WTC11 (cell line): ENCODE data around the gene UVRAG. TPM values are rescaled to one million over a fixed set of nuclear protein-coding genes. Genes with fewer than 3 reads are reported as not detected.

Source experiments
- ATAC-seq: fragments of 200-7000 bp; cut with Tn5 transposase; 2 replicates; pipeline ENCODE4 v1.10.0; 2021; ENCODE audit warnings: mild to moderate bottlenecking, moderate library complexity
- CTCF ChIA-PET: fragments of 300-600 bp; sonication (Branson Sonifier 250); formaldehyde crosslinking; loops from one replicate; lab custom pipeline; 2021; ENCODE audit warnings: antibody characterized with exemption; lab: Charles Lee
- POLR2A ChIA-PET: fragments of 350-600 bp; sonication (Branson Sonifier 250); formaldehyde crosslinking; loops from one replicate; lab custom pipeline; 2021; ENCODE audit warnings: antibody characterized with exemption; lab: Charles Lee
- DNase-seq: peaks from one replicate; pipeline ENCODE4 v3.0.0; 2021; ENCODE audit warnings: low spot score
- H3K27ac Mint-ChIP-seq: 2 replicates; pipeline ENCODE4 v1.8.0; 2021; ENCODE audit warnings: mixed read lengths
- H3K27me3 Mint-ChIP-seq: 2 replicates; pipeline ENCODE4 v1.8.0; 2021; ENCODE audit warnings: low read depth, mild to moderate bottlenecking, moderate library complexity, mixed read lengths
- H3K36me3 Mint-ChIP-seq: 2 replicates; pipeline ENCODE4 v1.8.0; 2021; ENCODE audit warnings: mixed read lengths
- H3K4me1 Mint-ChIP-seq: 2 replicates; pipeline ENCODE4 v1.8.0; 2022; ENCODE audit warnings: mixed read lengths
- H3K4me3 Mint-ChIP-seq: 2 replicates; pipeline ENCODE4 v1.8.0; 2021; ENCODE audit warnings: mild to moderate bottlenecking, moderate library complexity, mixed read lengths
- H3K9me3 Mint-ChIP-seq: 2 replicates; pipeline ENCODE4 v1.8.0; 2021; ENCODE audit warnings: mixed read lengths
- ELF4 ChIP-seq: sonication (generic); formaldehyde crosslinking; IDR thresholded peaks from 2 replicates; pipeline ENCODE4 v1.8.1; 2022; ENCODE audit warnings: low read depth, mild to moderate bottlenecking, moderate library complexity, missing genetic modification reagents
- FOXK1 ChIP-seq: sonication (generic); formaldehyde crosslinking; IDR thresholded peaks from 2 replicates; pipeline ENCODE4 v1.8.0; 2022; ENCODE audit warnings: mild to moderate bottlenecking, moderate library complexity, missing genetic modification reagents
- GABPB1 ChIP-seq: sonication (generic); formaldehyde crosslinking; IDR thresholded peaks from 2 replicates; pipeline ENCODE4 v1.8.1; 2023; ENCODE audit warnings: mild to moderate bottlenecking, missing genetic modification reagents
- GRHL2 ChIP-seq: fragments of 250-450 bp; sonication (Bioruptor Pico); IDR thresholded peaks from 2 replicates; pipeline ENCODE4 v1.8.0; 2022; ENCODE audit warnings: mild to moderate bottlenecking, moderate library complexity; ENCODE audit not compliant: insufficient replicate concordance, severe bottlenecking
- HMGA2 ChIP-seq: fragments of 250-450 bp; sonication (Bioruptor Pico); IDR thresholded peaks from 2 replicates; pipeline ENCODE4 v1.4.0; 2021; ENCODE audit warnings: mild to moderate bottlenecking, moderate library complexity
- KAT7 ChIP-seq: sonication (generic); formaldehyde crosslinking; IDR thresholded peaks from 2 replicates; pipeline ENCODE4 v1.8.1; 2023; ENCODE audit warnings: missing genetic modification reagents, mild to moderate bottlenecking, borderline replicate concordance
- NFATC4 ChIP-seq: fragments of 250-450 bp; sonication (Bioruptor Pico); IDR thresholded peaks from 2 replicates; pipeline ENCODE4 v1.9.0; 2021; ENCODE audit warnings: mild to moderate bottlenecking
- NFE2L1 ChIP-seq: sonication (generic); formaldehyde crosslinking; IDR thresholded peaks from 2 replicates; pipeline ENCODE4 v1.8.1; 2023; ENCODE audit warnings: missing genetic modification reagents
- OVOL2 ChIP-seq: fragments of 250-450 bp; sonication (Bioruptor Pico); IDR thresholded peaks from 2 replicates; pipeline ENCODE4 v1.9.0; 2021; ENCODE audit warnings: mild to moderate bottlenecking, borderline replicate concordance
- TEAD4 ChIP-seq: sonication (generic); formaldehyde crosslinking; IDR thresholded peaks from 2 replicates; pipeline ENCODE4 v1.8.0; 2022; ENCODE audit warnings: mild to moderate bottlenecking, missing genetic modification reagents
- ZBTB43 ChIP-seq: sonication (generic); formaldehyde crosslinking; IDR thresholded peaks from 2 replicates; pipeline ENCODE4 v1.8.1; 2023; ENCODE audit warnings: mild to moderate bottlenecking, missing genetic modification reagents
- ZMAT4 ChIP-seq: fragments of 250-450 bp; sonication (Bioruptor Pico); IDR thresholded peaks from 2 replicates; pipeline ENCODE4 v1.9.0; 2021; ENCODE audit warnings: mild to moderate bottlenecking
- ZNF396 ChIP-seq: fragments of 250-450 bp; sonication (Bioruptor Pico); IDR thresholded peaks from 2 replicates; pipeline ENCODE4 v1.8.0; 2021; ENCODE audit warnings: mild to moderate bottlenecking, moderate library complexity, borderline replicate concordance
- ZNF512 ChIP-seq: sonication (generic); formaldehyde crosslinking; IDR thresholded peaks from 2 replicates; pipeline ENCODE4 v1.8.1; 2022; ENCODE audit warnings: missing genetic modification reagents, borderline replicate concordance
- ZNF671 ChIP-seq: fragments of 250-450 bp; sonication (Bioruptor Pico); IDR thresholded peaks from 2 replicates; pipeline ENCODE4 v1.8.0; 2021; ENCODE audit warnings: mild to moderate bottlenecking
- total RNA-seq: library from RNA; stranded (reverse); gene quantifications from 3 replicates; pipeline ENCODE4 v1.2.3, GENCODE V29; 2021
- TF ChIP-seq, protein P1 (sequence below): fragments of 250-450 bp; sonication (Bioruptor Pico); IDR thresholded peaks from 2 replicates; pipeline ENCODE4 v2.1.2; 2022; ENCODE audit warnings: mild to moderate bottlenecking, moderate library complexity
- TF ChIP-seq, protein P2 (sequence below): sonication (generic); formaldehyde crosslinking; IDR thresholded peaks from 2 replicates; pipeline ENCODE4 v1.8.0; 2022; ENCODE audit warnings: mild to moderate bottlenecking, missing genetic modification reagents
- TF ChIP-seq, protein P3 (sequence below): fragments of 250-450 bp; sonication (Bioruptor Pico); IDR thresholded peaks from 2 replicates; pipeline ENCODE4 v1.9.0; 2021; ENCODE audit warnings: moderate library complexity, mild to moderate bottlenecking, inconsistent platforms, borderline replicate concordance
- TF ChIP-seq, protein P4 (sequence below): fragments of 250-450 bp; sonication (Bioruptor Pico); conservative IDR thresholded peaks from 2 replicates; pipeline ENCODE4 v1.9.0; 2021; ENCODE audit warnings: mild to moderate bottlenecking
- TF ChIP-seq, protein P5 (sequence below): sonication (generic); formaldehyde crosslinking; IDR thresholded peaks from 2 replicates; pipeline ENCODE4 v1.8.0; 2022; ENCODE audit warnings: mild to moderate bottlenecking, missing genetic modification reagents

UVRAG gene
- total RNA-seq, 1 experiment from 2014 or later, result 14.5 TPM

GRCh38 chr11:76088511-76088910, 273.5 kb downstream of the UVRAG start (continued):
- TF ChIP-seq FOXK1 (CRISPR knock-in tag), result no peak
- no peak for TF ChIP-seq ZMAT4 (CRISPR knock-in tag)
- TF ChIP-seq ZBTB43 (CRISPR knock-in tag), result no peak
- TF ChIP-seq ZNF396 (CRISPR knock-in tag), result no peak
- TF ChIP-seq KAT7 (CRISPR knock-in tag), result no peak
- TF ChIP-seq, all 79 proteins: peak for 0

- Mint-ChIP-seq H3K4me3 (no peak overlapping the region), H3K27me3 (no peaks in the 10 kb centered on the region), H3K27ac (no peak overlapping the region), H3K36me3 (peaks cover 19% of the 10 kb centered on the region), H3K9me3 (peaks cover 20% of the 10 kb centered on the region), H3K4me1 (peaks cover 38% of the 10 kb centered on the region)
- POLR2A ChIA-PET, result interaction anchor here (0.6 kb wide), 1 partner anchor 211 kb away, joined by 3 read pairs; no protein-coding TSS in a partner anchor
- no peak for DNase-seq
- no peak for ATAC-seq
- TF ChIP-seq, protein P1, sequence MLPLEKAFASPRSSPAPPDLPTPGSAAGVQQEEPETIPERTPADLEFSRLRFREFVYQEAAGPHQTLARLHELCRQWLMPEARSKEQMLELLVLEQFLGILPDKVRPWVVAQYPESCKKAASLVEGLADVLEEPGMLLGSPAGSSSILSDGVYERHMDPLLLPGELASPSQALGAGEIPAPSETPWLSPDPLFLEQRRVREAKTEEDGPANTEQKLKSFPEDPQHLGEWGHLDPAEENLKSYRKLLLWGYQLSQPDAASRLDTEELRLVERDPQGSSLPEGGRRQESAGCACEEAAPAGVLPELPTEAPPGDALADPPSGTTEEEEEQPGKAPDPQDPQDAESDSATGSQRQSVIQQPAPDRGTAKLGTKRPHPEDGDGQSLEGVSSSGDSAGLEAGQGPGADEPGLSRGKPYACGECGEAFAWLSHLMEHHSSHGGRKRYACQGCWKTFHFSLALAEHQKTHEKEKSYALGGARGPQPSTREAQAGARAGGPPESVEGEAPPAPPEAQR, result no peak
- TF ChIP-seq, protein P2, sequence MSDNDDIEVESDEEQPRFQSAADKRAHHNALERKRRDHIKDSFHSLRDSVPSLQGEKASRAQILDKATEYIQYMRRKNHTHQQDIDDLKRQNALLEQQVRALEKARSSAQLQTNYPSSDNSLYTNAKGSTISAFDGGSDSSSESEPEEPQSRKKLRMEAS (CRISPR knock-in tag), result no peak
- no peak for TF ChIP-seq ZNF671 (CRISPR knock-in tag)
- no peak for TF ChIP-seq ZNF512 (CRISPR knock-in tag)
- CTCF ChIA-PET, result interaction anchor here (1.1 kb wide), 1 partner anchor 62 kb away, joined by 3 read pairs; no protein-coding TSS in a partner anchor
These were observed 275.2 kb downstream of the UVRAG start for GRCh38 chr11:76090174-76090573.

GRCh38 chr11:76090821-76091220, 275.8 kb downstream of the UVRAG start:
- CTCF ChIA-PET, result no interaction called here
- DNase-seq, result no peak
- peaks cover 19% of the 10 kb centered on the region for H3K36me3 Mint-ChIP-seq
- peaks cover 20% of the 10 kb centered on the region for H3K9me3 Mint-ChIP-seq
- POLR2A ChIA-PET, result interaction anchor here (0.6 kb wide), 1 partner anchor 862 kb away, joined by 4 read pairs; no protein-coding TSS in a partner anchor
- no peak for ATAC-seq
- H3K27me3 Mint-ChIP-seq, result no peaks in the 10 kb centered on the region
- no peak overlapping the region for H3K27ac Mint-ChIP-seq
- peaks cover 31% of the 10 kb centered on the region for H3K4me1 Mint-ChIP-seq
- no peak overlapping the region for H3K4me3 Mint-ChIP-seq
- no peak for TF ChIP-seq TEAD4 (CRISPR knock-in tag)
- TF ChIP-seq HMGA2 (CRISPR knock-in tag), result no peak
- TF ChIP-seq, protein P3, sequence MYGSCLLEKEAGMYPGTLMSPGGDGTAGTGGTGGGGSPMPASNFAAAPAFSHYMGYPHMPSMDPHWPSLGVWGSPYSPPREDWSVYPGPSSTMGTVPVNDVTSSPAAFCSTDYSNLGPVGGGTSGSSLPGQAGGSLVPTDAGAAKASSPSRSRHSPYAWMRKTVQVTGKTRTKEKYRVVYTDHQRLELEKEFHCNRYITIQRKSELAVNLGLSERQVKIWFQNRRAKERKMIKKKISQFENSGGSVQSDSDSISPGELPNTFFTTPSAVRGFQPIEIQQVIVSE, result no peak
- no peak for TF ChIP-seq GRHL2
- TF ChIP-seq, protein P4, sequence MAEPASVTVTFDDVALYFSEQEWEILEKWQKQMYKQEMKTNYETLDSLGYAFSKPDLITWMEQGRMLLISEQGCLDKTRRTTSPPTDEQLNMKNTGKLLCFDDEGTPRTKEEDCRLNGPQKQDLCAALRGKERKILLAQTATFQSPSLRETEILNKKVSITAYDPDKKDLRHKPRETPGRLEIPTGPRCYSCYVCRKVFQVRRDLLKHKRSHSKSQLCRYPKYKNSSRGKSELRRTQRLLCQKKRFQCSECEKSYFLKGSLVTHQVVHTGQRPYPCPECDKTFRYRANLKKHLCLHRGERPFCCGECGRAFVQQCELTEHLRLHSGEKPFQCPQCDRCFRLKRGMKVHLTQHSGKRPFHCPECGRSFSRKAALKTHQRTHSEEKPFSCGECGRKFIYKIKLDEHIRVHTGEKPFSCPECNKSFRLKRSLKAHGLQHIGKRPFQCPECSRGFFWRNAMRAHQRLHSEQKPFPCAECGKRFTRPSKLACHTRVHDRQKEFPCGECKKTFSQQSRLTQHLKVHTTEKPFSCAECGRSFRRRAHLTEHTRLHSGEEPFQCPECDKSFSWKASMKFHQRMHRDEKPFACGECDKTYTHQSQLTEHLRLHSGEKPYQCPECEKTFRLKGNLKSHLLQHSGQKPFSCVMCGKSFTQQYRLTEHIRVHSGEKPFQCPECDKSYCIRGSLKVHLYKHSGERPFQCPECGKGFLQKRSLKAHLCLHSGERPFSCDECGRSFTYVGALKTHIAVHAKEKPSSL (CRISPR knock-in tag), result no peak
- no peak for TF ChIP-seq ELF4 (CRISPR knock-in tag)
- TF ChIP-seq, protein P5, sequence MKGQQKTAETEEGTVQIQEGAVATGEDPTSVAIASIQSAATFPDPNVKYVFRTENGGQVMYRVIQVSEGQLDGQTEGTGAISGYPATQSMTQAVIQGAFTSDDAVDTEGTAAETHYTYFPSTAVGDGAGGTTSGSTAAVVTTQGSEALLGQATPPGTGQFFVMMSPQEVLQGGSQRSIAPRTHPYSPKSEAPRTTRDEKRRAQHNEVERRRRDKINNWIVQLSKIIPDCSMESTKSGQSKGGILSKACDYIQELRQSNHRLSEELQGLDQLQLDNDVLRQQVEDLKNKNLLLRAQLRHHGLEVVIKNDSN (CRISPR knock-in tag), result no peak
- no peak for TF ChIP-seq NFE2L1 (CRISPR knock-in tag)
- no peak for TF ChIP-seq NFATC4 (CRISPR knock-in tag)
- no peak for TF ChIP-seq GABPB1 (CRISPR knock-in tag)
- TF ChIP-seq, protein P2 (CRISPR knock-in tag), result no peak
- no peak for TF ChIP-seq OVOL2 (CRISPR knock-in tag)
